Endodermal cell (in vitro differentiated cells): ENCODE results near the gene PTBP1. TPM values are rescaled to one million over a fixed set of nuclear protein-coding genes. Genes with fewer than 3 reads are reported as not detected.

Experiments used
- DNase-seq: peaks from one replicate; pipeline ENCODE4 v3.0.0-alpha.2; 2017
- H3K27ac ChIP-seq: 2 replicates; pipeline ENCODE4 v1.5.1; 2013; ENCODE audit warnings: mild to moderate bottlenecking, low read depth, low read length, moderate library complexity
- H3K27me3 ChIP-seq: 2 replicates; pipeline ENCODE4 v1.6.1; 2013; ENCODE audit warnings: mild to moderate bottlenecking, low read length, moderate library complexity; ENCODE audit not compliant: insufficient read depth, control insufficient read depth, poor library complexity, severe bottlenecking
- H3K36me3 ChIP-seq: 2 replicates; pipeline ENCODE4 v1.7.0; 2013; ENCODE audit warnings: mild to moderate bottlenecking, low read length, moderate library complexity; ENCODE audit not compliant: control insufficient read depth, insufficient read depth
- H3K4me1 ChIP-seq: one replicate; pipeline ENCODE4 v1.7.0; 2013; ENCODE audit warnings: low read length; ENCODE audit not compliant: control insufficient read depth, insufficient read depth
- H3K4me3 ChIP-seq: 2 replicates; pipeline ENCODE4 v1.5.1; 2013; ENCODE audit warnings: mild to moderate bottlenecking, low read length, moderate library complexity
- H3K9ac ChIP-seq: 2 replicates; pipeline ENCODE4 v1.6.1; 2013; ENCODE audit warnings: mild to moderate bottlenecking, low read length, moderate library complexity; ENCODE audit not compliant: poor library complexity, severe bottlenecking; ENCODE audit errors: extremely low read depth
- H3K9me3 ChIP-seq: 2 replicates; pipeline ENCODE4 v1.6.1; 2013; ENCODE audit warnings: mild to moderate bottlenecking, low read length, moderate library complexity; ENCODE audit not compliant: control insufficient read depth
- H3K27ac Mint-ChIP-seq: 2 replicates; pipeline ENCODE4 v1.8.0; 2020; ENCODE audit warnings: mixed read lengths
- H3K27me3 Mint-ChIP-seq: 2 replicates; pipeline ENCODE4 v1.8.0; 2021; ENCODE audit warnings: mild to moderate bottlenecking, mixed read lengths; ENCODE audit not compliant: insufficient read depth
- H3K36me3 Mint-ChIP-seq: 2 replicates; pipeline ENCODE4 v1.8.0; 2020; ENCODE audit warnings: low read depth, mixed read lengths
- H3K4me1 Mint-ChIP-seq: 2 replicates; pipeline ENCODE4 v1.8.0; 2020; ENCODE audit warnings: mixed read lengths
- H3K4me3 Mint-ChIP-seq: 2 replicates; pipeline ENCODE4 v1.8.0; 2020; ENCODE audit warnings: mild to moderate bottlenecking, moderate library complexity, mixed read lengths
- H3K9me3 Mint-ChIP-seq: 2 replicates; pipeline ENCODE4 v1.8.0; 2020; ENCODE audit warnings: mild to moderate bottlenecking, mixed read lengths
- CTCF ChIP-seq: fragments of 200-600 bp; sonication (generic); conservative IDR thresholded peaks from 2 replicates; pipeline ENCODE4 v1.5.0; 2021; ENCODE audit warnings: antibody characterized with exemption, mild to moderate bottlenecking
- WGBS, 2 experiments: methylation state at CpG; one replicate each; pipeline versions ENCODE4 v1.1.5 to v1.1.7; 2013; ENCODE audit warnings: missing lambda C conversion rate in 2 of 2, mixed read lengths in 1 of 2; ENCODE audit not compliant: insufficient coverage in 1 of 2, insufficient read length in 1 of 2; 5-methylcytosine and 5-hydroxymethylcytosine counted together
- total RNA-seq, 2 donors: library from RNA; stranded (reverse); fragmentation: NEBNext Ultra II Directional in 1 of 2; extraction: Animal tissue kit (Norgen Biotek cat#: 25700) in 1 of 2; gene quantifications; 2 replicates in 1 of 2; 3 replicates in 1 of 2; pipeline ENCODE4 v1.2.1, GENCODE V29; 2021

PTBP1 gene
- total RNA-seq, 2 donors from 2014 or later: 647 to 694 TPM

- H3K9ac ChIP-seq: no peak overlapping the region
- no peak overlapping the region for H3K4me3 ChIP-seq
- H3K9me3 Mint-ChIP-seq: no peaks in the 10 kb centered on the region
- H3K27ac ChIP-seq: no peak overlapping the region
- TF ChIP-seq CTCF: no peak
- peak; percentile 63 for DNase-seq
- H3K4me1 Mint-ChIP-seq: no peaks in the 10 kb centered on the region
- no peak overlapping the region for H3K4me3 Mint-ChIP-seq
- WGBS, 2 experiments: 95 to 98% methylated on average over 5 to 25 of the region's 25 CpGs
- H3K27me3 Mint-ChIP-seq: no peaks in the 10 kb centered on the region
- H3K4me1 ChIP-seq: no peaks in the 10 kb centered on the region
- no peak overlapping the region for H3K27ac Mint-ChIP-seq
- H3K36me3 Mint-ChIP-seq: peaks cover 59% of the 10 kb centered on the region
- peaks cover 61% of the 10 kb centered on the region for H3K36me3 ChIP-seq
- H3K27me3 ChIP-seq: no peaks in the 10 kb centered on the region
- no peaks in the 10 kb centered on the region for H3K9me3 ChIP-seq
Observed at GRCh38 chr19:810883-811489, 13.7 kb downstream of the PTBP1 start.

GRCh38 chr19:811506-812048 lies 14.3 kb downstream of the PTBP1 start:
- Mint-ChIP-seq H3K27me3 (no peaks in the 10 kb centered on the region), H3K36me3 (peaks cover 61% of the 10 kb centered on the region), H3K4me1 (no peaks in the 10 kb centered on the region), H3K27ac (no peak overlapping the region), H3K9me3 (no peaks in the 10 kb centered on the region), H3K4me3 (no peak overlapping the region)
- H3K27me3 ChIP-seq: no peaks in the 10 kb centered on the region
- H3K9ac ChIP-seq: no peak overlapping the region
- peak; percentile 56 for DNase-seq
- no peak overlapping the region for H3K27ac ChIP-seq
- H3K9me3 ChIP-seq: no peaks in the 10 kb centered on the region
- 95 to 98% methylated on average over 11 to 20 of the region's 20 CpGs for WGBS, 2 experiments
- H3K36me3 ChIP-seq: peaks cover 57% of the 10 kb centered on the region
- no peaks in the 10 kb centered on the region for H3K4me1 ChIP-seq
- H3K4me3 ChIP-seq: no peak overlapping the region
- TF ChIP-seq CTCF: no peak

GRCh38 chr19:812049-812746 lies 14.9 kb downstream of the PTBP1 start:
- no peak overlapping the region for H3K27ac Mint-ChIP-seq
- no peak overlapping the region for H3K9ac ChIP-seq
- H3K27me3 ChIP-seq: no peaks in the 10 kb centered on the region
- H3K9me3 Mint-ChIP-seq: no peaks in the 10 kb centered on the region
- no peaks in the 10 kb centered on the region for H3K4me1 ChIP-seq
- peaks cover 60% of the 10 kb centered on the region for H3K36me3 Mint-ChIP-seq
- H3K9me3 ChIP-seq: no peaks in the 10 kb centered on the region
- WGBS, 2 experiments: 97% methylated on average over 62 to 77 of the region's 80 CpGs
- no peaks in the 10 kb centered on the region for H3K27me3 Mint-ChIP-seq
- no peaks in the 10 kb centered on the region for H3K4me1 Mint-ChIP-seq
- no peak overlapping the region for H3K27ac ChIP-seq
- peaks cover 50% of the 10 kb centered on the region for H3K36me3 ChIP-seq
- no peak overlapping the region for H3K4me3 Mint-ChIP-seq
- no peak for TF ChIP-seq CTCF
- peak; percentile 55 for DNase-seq
- H3K4me3 ChIP-seq: no peak overlapping the region
